Suppressor macrophage (primary cell): ENCODE results near the gene EIF2S3.
"Not testable (repeated sequence)": the region's sequence is repeated elsewhere in the genome, so short reads cannot be mapped to it uniquely, and the experiment has no call there.

ENCODE experiments used
- DNase-seq, 4 experiments: peaks; one replicate each; pipeline ENCODE4 v3.0.0-alpha.2; 2020 to 2022
- total RNA-seq, 17 experiments: gene quantifications; one replicate each; lab custom pipeline; 2026; ENCODE audit warnings: mixed read lengths in 6 of 17, inconsistent platforms in 3 of 17; lab: John Stamatoyannopoulos, UW

EIF2S3 gene
- 117 to 321 (median 231) reads per million in 17 experiments for total RNA-seq

DNA sequence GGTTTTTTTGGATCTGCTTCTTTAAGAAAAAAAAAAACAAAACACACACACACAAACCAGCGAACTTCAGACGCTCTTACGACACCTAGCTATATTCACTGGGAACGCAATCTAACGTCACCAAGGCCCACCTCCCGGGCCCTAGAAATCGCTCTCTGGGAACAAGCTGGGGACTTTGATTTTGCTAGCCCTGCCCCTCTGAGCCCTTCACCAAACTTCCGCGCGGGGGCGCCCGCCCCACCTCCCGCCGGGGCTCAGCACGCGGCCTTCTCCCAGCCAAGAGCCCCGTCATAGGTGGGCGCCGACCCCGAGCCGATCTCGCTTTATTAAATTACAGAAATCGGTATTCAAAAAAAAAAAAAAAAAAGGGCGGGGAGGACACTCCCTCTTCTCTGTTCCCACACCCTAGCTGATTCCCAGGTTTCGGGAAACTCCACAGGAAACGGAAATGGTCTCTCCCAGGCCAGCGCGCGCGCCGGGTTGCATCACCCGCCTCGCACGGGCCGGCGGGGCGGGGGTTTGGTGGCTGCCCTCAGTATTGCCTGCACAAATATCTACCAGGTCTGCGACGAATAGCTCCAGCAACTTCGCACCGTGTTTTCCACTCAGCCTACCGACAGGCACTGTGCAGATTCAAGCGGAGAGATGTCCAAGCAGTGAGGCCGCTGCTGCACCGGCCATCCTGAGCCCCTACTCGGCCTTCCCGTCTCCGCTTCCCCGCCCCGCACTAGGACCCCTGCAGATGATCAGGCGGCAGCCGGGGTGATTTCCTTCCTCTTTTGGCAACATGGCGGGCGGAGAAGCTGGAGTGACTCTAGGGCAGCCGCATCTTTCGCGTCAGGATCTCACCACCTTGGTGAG is at the start of gene EIF2S3:
EIF2S3 (plus strand) TSS at position 775 of the 861 bp plus-strand sequence; CDS start at position 788, 13 bp downstream.
- peak; percentile 88 to 94 (median 93) for DNase-seq

DNA sequence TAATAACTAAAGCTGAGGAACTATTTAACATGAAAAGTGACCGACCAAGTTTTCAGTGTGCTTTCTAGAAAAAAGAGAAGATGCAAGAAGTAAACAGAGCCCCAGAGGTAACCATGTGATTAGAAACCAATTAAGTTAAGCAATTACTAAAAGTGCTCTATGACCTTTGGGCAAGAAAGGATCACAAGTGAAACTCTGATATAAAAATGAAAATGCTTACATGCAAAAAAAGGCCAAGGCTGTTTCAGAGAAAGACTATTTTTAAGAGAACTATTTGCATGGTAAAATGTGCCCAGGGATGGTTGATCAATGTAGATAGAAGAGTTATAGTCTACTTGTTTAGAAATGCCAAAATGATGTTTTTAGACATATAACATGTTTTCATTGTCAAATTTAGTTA is 49.7 kb upstream of the EIF2S3 start:
- DNase-seq, result no peak

DNA sequence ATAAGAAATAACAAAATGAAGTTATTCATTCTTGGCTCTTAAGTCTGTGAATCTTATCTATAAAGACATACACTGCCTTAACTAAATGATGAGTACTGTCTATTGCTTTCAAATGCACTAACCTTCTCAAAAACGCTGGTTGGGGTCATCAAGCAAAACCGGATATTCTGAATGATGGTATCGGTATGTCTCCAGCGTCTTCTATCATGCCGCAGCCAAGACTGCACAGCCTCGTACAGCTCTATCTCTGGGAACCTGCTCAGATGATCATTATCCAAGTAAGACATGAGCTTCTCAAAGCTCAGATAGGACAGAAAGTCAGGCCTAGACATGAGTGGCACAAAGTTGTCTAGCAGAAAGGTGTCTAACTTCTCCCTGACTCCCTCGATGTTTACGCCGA is 48.9 kb upstream of the EIF2S3 start:
- DNase-seq, result no peak

DNA sequence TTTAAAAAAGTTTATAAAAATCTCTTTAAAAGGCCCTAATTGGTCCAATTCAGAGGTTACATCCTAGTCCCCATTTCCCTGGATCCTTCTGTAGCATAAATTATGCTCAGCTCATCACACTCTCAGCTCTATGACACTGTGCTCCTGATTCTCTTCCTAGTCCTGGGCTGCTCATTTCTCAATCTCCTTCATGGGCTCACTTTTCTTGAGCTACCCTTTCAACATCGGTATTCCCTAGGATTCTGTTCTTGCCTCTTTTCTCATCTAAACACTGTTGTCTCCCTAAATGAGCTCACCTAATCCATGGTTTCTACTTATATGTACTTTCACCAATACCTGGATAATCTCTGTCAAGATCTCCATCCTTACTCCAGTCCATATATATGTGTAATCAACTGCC is 42.5 kb upstream of the EIF2S3 start:
- DNase-seq, result no peak

DNA sequence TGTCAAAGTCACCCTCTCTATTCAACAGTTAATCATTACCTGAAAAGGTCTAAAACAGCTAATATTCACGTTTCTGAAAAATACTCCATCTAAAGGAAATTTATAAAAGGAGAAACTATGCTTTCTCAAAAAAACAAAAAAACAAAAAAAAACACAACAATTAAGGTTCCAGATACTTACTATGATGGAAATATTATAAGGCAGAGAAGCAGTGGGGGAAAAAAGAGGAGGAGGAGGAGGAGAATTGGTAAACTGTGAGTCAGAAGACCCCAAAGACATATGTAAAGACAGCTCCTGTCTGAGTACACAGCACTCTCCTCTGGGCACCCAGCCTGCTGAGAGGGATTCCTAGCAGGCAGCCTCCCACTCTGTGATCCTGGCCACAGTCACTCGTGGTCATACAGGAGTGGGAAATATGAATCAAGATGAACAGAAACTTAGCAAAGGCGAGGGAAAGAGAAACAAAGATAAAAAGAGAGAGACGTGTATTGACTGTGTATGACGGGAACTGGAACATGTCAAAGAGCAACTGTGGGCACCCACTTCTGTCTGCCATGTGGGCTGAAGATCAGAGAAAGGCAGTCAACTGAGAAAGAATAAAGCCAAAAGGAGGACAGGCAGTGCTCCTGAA is 40.3 kb upstream of the EIF2S3 start:
- DNase-seq, result no peak

DNA sequence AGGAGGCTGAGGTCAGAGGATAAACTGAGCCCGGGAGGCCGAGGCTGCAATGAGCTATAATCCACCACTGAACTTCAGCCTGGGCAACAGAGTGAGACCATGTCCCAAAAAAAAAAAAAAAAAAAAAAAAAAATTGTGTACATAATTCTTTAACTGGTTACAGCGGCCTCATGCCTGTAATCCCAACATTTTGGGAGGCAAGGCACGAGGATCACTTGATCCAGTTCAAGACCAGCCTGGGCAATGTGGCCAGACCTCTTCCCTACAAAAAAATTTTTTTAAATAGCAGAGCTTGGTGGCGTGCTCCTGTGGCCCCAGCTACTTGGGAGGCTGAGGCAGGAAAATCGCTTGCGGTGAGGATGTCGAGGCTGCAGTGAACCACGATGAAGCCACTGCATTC is 37.1 kb upstream of the EIF2S3 start:
- no peak for DNase-seq

DNA sequence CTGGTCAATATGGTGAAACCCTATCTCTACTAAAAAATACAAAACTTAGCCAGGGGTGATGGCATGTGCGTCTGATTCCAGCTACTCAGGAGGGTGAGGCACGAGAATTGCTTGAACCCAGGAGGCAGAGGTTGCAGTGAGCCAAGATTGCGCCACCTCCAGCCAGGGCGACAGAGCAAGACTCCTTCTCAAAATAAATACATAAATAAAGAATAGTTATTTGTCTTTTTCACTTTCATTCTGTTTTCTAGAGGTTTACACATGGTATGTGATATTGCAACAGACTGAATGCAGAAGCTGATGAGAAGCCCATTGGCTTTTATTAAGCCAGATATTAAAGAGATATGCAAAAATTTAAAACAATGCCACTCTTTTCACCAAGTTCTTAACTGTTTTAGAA is 35.9 kb upstream of the EIF2S3 start:
- peak in 2 of 4 experiments; percentile 6 to 15 for DNase-seq

DNA sequence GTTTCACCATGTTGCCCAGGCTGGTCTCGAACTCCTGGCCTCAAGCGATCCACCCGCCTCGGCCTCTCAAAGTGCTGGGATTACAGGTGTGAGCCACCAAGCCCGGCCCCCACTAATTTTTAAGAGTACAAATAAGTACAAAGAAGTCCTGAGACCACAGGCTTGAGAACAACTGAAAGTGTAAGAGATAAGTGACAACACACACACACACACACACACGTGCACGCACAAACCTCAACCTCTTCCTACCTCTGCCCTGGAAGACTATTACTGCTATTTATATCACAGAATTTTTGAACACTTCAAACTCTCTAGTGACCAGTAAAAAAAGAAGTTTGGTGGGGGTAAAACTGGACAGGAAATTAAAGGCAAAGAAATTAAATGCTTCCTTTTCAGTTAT is 35.3 kb upstream of the EIF2S3 start:
- DNase-seq, result no peak

DNA sequence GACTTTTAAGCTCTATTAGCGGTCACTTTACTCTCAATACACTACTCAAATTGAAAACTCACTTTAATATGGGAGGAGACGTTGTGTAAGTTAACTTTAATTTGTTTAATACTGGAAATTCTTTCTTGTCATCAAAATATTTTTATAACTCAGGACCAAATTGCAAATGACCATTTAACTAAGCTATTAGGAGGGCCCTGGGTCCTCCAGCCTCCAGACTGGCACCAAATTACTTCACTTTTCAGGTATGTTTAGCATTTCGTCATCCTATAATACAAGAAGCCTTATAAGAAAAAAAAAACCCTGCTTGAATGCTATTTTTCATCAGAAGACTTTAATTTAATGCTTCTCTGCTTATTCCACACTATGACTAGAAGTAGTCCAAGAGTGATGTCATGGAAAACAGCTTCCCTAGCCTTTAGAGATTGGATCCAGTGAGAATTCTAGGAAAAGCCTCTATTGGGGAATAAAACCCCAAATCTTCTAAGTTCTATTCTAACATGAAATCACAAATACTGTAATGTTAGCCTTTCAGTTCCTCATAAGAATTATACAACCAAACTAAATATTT is 34.4 kb upstream of the EIF2S3 start:
- no peak for DNase-seq

DNA sequence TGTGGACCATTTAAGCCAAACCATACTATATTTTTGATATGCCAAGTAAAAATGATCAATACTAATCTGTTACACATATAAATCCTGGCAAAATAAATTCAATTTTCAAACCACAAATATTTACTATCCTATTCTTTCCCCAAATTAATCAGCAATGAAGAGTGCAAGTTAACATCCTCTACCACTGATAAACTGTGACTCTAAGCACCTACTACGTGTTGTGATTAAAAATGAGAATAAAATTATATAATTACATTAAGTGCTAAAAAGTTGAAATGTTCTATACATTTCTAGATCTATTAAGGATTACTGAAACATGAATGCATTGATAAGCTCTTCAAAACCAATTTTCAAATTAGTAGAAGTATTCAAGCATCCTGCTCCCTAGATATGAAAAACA is 31.2 kb upstream of the EIF2S3 start:
- no peak for DNase-seq

DNA sequence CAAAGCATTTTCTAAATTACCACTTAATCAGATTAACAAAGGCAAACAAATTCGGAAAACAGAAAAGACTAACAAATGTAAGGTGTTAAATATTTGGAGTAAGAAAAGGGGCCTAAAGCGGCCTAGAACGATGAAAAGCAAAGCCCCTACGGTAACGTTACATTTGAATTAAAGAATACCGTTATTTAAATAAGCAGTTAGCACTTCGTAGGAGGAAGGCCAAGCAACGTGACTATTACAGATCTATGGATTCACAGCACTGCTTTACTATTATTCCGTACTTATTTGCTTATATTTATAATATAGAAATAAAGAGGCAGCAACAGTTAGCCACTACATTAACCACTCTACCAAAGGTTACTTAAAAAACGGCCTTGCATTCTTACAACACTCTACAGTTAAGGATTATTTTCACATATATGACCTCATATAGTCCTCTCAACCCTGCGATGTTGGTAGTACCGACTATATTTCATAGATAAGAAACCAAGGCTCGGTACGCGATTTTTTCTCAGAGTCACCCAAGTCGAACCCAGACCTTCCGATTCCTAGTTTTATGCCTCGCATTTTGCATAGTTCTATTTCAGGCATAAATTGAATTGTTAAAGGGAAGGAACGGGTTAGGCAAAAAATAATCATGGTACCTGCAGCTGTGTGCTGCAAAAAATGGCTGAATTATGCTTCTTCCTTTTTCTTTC is 30.6 kb upstream of the EIF2S3 start:
- peak in 3 of 4 experiments; percentile 3 to 19 (median 17) for DNase-seq

DNA sequence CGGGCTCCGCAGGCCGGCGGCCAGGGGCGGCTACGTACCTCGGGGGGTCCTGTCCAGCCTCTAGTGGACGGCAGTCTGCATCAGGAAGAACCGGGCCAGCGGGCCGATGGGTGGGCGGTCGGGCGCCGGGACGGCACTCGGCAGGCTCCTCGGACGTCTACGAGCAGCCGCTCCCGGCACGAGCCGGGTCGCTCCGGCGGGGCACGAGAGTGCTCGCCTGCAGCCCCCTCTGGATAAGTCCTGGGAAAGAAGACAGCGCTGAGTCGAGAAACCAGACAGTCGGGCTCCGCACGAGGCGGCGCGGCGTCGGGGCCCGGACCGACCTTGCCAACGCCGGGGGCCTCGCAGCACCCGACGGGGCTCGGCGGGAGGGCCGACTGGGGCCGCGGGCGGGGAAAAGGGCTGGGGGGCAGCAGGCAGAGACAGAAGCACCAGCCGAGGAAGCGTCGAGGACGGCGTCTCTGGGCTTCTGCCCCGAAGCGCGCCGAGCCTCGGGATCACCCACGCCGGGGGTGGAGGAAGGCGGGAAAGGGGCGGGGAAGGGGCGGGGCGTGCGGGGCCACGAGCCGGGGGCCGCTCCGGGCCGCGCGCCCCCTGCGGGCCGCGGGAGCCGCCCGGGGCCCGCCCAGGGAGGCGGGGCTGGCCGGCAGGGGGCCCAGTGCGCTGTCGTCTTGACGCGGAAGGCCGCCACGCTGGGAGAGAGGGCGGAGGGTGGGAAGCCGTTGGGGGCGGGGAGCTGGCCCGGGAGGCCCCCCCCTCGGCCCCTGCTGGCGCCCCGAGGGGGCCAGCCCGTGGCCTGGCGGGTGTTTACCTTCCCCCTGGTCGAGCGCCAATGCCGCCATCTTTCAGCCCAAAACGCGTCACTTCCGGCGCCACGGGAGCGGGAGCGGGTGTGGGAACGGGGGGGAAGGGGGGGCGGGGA is 29.7 kb upstream of the EIF2S3 start:
- DNase-seq, result peak; percentile 87 to 94 (median 91)

DNA sequence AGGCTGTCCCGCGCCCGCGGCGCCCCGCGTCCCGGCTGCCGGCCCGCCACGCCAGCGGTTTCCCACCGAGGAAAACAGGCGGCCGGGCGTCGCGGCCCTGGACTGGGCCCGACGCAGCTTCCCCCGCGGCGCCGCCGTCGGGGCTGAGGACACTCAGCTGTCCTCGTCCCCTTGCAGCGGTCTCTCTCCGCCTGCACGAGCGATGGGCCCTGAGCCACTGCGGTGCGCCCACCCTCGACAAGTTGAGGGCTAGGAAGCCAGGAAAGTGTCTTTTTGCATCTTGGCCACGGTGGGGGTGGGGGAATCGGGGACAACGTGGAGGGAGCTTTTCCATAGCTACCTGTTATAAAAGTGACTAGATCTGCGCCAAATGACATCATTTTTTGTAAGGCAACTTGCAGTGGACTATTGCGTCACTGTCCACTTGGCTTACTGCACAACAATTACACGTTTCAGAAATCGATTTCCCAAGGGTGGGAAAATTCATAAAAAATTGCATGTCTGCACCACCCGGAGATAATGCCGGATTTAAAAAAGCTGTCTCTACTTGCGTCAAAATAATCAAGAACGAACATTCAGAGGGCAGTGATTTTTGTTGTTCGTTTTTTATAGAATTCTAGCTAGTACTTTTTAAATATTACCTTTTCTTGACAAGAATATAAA is 28.9 kb upstream of the EIF2S3 start:
- peak in 3 of 4 experiments; percentile 26 to 63 (median 58) for DNase-seq

DNA sequence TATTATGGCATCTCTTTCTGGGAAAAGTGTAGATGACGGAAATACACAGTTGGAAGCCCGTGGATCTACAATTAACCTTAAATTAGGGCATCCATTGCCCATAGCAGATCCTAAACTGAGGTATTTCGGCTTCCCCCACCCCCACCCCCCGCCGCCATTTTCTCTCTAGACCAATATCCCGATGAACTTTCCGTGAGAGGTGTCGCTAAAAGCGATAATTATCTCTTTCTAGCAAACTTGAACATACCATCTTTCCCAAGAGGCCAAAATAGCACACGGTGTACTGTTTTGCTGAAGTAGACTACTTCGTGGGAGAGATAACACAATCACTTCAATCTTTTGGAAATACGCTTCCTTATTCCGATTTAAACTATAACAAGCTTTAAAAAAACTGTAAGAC is 28.3 kb upstream of the EIF2S3 start:
- DNase-seq, result peak; percentile 10 to 20 (median 12)

DNA sequence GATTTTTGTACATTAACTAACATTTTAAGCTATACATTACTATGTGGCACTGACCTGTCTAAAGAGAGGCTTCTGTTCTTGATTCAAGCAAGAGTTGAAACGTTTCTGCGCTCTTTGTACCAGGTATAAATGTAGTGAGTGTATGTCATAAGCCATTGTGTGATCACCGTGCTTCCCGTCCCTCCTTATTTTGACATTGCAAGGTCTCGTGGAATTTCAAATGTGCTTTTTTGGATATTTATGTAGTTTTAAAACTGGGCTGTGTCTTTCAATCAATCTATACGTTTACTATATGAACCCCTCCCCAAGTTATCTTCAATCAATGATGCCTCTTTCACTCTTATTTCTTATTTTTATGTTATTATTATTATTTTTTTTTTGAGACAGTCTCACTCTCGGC is 27.7 kb upstream of the EIF2S3 start, which contains the start of gene KLHL15:
KLHL15 (minus strand) TSS at position 101 of the 400 bp plus-strand sequence. CDS start 20,493 bp downstream, outside the sequence.
- DNase-seq, result no peak

DNA sequence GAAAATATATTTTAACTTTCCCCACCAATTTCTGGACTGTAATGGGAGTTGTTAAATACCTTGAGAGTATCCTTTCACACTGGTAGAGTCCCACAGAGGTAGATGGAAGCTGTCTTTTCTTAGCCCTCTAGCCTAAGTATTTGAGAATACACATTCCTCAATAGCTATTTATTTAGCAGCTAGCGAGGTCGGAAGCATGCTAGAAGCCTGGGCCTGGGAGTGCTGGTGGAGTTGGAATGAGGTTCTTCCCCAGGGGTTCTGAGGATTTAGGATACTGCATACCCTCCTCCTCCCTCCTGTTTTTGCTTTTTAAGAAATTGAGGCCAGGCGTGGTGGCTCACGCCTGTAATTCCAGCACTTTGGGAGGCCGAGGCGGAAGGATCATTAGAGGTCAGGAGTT is 26.8 kb upstream of the EIF2S3 start:
- no peak for DNase-seq

DNA sequence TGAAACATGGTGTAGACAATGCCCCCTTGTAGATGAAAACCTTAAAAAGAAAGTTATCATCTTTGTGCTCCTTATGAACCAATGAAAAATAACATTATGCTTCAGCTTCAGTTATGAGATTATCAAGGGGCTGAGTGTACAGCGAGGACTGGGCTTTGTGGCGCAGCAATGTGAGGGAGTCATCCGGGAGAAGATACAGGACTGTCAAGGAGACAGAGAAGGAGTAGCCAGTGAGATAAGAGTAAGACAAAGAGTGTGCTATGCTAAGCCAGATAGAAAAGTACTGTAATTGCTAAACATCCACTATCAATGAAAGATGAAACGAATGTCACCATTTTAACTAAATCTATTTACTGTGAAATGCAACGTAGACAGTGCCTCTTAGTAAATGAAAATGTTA is 24.2 kb upstream of the EIF2S3 start:
- no peak for DNase-seq

DNA sequence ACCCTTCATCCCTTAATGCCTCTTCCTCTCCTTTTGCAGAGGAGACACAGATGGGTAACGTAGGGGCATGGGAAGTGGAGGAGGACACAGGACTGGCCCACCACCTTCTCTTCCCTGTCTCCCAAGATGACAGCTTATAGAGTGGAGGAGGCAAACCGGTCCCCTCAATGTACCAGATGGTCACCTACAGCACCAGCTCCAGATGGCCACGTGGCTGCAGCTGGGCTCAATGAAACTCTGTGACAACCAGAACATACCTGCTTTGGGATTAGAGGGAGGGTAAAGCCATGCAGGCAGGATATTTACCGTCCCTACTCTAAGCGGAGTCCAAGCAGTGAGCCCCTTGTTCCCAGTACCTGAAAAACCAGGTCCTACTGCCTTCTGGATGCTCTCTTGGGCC is 20.3 kb upstream of the EIF2S3 start:
- DNase-seq, result no peak

DNA sequence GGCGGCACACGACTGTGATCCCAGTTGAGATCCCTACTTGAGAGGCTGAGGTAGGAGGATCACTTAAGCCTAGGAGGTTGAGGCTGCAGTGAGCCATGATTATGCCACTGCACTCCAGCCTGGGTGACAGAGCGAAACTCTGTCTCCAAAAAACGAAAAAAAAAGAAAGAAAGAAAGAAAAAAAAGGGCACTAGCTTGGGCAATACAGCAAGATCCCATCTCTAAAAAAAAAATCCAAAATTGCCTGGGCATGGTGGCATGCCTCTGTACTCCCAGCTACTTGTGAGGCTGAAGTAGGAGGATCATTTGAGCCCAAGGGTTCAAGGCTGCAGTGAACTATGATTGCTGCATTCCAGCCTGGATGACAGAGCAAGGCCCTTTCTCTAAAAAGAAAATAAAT is 17.0 kb upstream of the EIF2S3 start:
- DNase-seq, result no peak

DNA sequence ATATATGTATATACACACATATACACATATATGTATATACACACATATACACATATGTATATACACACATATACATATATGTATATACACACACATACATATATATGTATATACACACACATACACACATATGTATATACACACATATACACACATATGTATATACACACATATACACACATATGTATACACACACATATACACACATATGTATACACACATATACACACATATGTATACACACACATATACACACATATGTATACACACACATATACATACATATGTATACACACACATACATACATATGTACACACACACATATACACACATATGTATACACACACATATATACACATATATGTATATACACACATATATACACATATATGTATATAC is 8.7 kb upstream of the EIF2S3 start:
- not testable (repeated sequence) for DNase-seq

DNA sequence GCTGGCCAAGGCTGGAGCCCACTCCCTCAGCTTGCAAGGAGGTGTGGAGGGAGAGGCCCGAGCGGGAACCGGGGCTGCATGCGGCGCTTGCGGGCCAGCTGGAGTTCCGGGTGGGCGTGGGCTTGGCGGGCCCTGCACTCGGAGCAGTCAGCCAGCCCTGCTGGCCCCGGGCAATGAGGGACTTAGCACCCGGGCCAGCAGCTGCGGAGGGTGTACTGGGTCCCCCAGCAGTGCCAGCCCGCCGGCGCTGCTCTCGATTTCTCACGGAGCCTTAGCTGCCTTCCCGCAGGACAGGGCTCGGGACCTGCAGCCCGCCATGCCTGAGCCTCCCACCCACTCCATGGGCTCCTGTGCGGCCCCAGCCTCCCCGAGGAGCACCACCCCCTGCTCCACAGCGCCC is 5.1 kb upstream of the EIF2S3 start:
- DNase-seq, result not testable (repeated sequence)
